Muscle layer of colon (tissue), 2 donors: ENCODE results near the gene METTL6.
"Not testable (repeated sequence)": the region's sequence is repeated elsewhere in the genome, so short reads cannot be mapped to it uniquely, and the experiment has no call there.

Experiments
- H3K27ac ChIP-seq: one replicate; pipeline ENCODE4 v1.7.0; 2013; ENCODE audit warnings: low read depth, mild to moderate bottlenecking, low read length, moderate library complexity
- H3K27me3 ChIP-seq, 2 donors: one replicate each; pipeline ENCODE4 v1.7.0; 2013; ENCODE audit warnings: low read length in 2 of 2, mild to moderate bottlenecking in 2 of 2; ENCODE audit not compliant: insufficient read depth in 2 of 2, control insufficient read depth in 1 of 2
- H3K36me3 ChIP-seq: one replicate; pipeline ENCODE4 v1.7.0; 2013; ENCODE audit warnings: mild to moderate bottlenecking, low read length; ENCODE audit not compliant: insufficient read depth
- H3K4me1 ChIP-seq: one replicate; pipeline ENCODE4 v1.7.0; 2013; ENCODE audit warnings: mild to moderate bottlenecking, low read length; ENCODE audit not compliant: insufficient read depth
- H3K4me3 ChIP-seq, 2 donors: one replicate each; pipeline ENCODE4 v1.7.0; 2013; ENCODE audit warnings: low read length in 2 of 2, low read depth in 1 of 2, mild to moderate bottlenecking in 1 of 2, moderate library complexity in 1 of 2
- H3K9ac ChIP-seq: one replicate; pipeline ENCODE4 v1.7.0; 2013; ENCODE audit warnings: low read length
- H3K9me3 ChIP-seq: one replicate; pipeline ENCODE4 v1.7.0; 2013; ENCODE audit warnings: mild to moderate bottlenecking, low read length
- donor health status: abdominal sarcoma.
- donor health status: Adenocarcinoma of cecum.

METTL6 gene

GRCh38 chr3:15458212-15458780, 31.0 kb upstream of the METTL6 start:
- Histone ChIP-seq H3K4me1 (no peaks in the 10 kb centered on the region), H3K27ac (no peak overlapping the region), H3K9me3 (no peaks in the 10 kb centered on the region), H3K4me3 (no peak overlapping the region), H3K9ac (no peak overlapping the region), H3K36me3 (no peaks in the 10 kb centered on the region), H3K27me3 (no peaks in the 10 kb centered on the region)

DNA sequence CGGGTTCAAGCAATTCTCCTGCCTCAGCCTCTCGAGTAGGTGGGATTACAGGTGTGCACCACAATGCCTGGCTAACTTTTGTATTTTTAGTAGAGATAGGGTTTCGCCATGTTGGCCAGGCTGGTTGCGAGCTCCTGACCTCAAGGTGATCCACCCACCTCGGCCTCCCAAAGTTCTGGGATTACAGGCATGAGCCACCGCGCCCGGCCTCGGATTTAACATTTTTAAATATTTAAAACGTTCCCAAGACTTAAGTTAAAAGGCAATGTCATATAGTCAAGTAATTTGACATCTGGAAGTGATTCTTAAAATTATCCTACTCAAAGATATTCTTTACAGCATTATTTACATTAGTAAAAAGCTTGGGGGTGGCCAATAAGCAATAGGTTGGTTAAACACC, 29.6 kb upstream of the METTL6 start:
- not testable (repeated sequence) for H3K9me3 ChIP-seq, H3K4me1 ChIP-seq, H3K4me3 ChIP-seq, H3K27ac ChIP-seq, H3K9ac ChIP-seq, H3K27me3 ChIP-seq, H3K36me3 ChIP-seq

DNA sequence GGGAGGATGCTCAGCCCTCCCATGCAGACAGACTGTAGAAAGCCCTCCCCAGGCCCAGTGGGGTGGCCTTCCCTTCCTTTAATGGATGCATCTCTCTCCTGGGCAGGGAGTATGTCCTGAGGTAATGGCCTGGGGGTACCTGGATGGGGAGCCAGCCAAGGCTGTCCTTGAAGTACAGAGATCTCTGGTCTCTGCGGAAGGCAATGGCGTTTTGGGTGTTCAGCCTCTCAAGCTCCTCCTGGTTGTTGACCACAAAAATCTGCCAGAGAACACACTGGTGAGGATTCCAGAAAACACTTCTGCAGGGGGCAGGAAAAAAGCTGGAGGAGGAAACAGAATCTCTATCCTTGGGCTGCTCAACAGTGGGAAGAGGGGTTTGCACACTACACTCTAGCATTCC, 29.0 kb upstream of the METTL6 start:
- no peak overlapping the region for H3K27ac ChIP-seq
- no peak overlapping the region for H3K4me3 ChIP-seq
- H3K4me1 ChIP-seq = no peaks in the 10 kb centered on the region
- peaks cover 2% of the 10 kb centered on the region for H3K36me3 ChIP-seq
- H3K9me3 ChIP-seq = no peaks in the 10 kb centered on the region
- no peaks in the 10 kb centered on the region for H3K27me3 ChIP-seq
- no peak overlapping the region for H3K9ac ChIP-seq

GRCh38 chr3:15455756-15456155, 28.4 kb upstream of the METTL6 start:
- Histone ChIP-seq H3K9ac (no peak overlapping the region), H3K27me3 (no peaks in the 10 kb centered on the region), H3K4me1 (no peaks in the 10 kb centered on the region), H3K4me3 (no peak overlapping the region), H3K36me3 (peaks cover 6% of the 10 kb centered on the region), H3K27ac (no peak overlapping the region), H3K9me3 (no peaks in the 10 kb centered on the region)

DNA sequence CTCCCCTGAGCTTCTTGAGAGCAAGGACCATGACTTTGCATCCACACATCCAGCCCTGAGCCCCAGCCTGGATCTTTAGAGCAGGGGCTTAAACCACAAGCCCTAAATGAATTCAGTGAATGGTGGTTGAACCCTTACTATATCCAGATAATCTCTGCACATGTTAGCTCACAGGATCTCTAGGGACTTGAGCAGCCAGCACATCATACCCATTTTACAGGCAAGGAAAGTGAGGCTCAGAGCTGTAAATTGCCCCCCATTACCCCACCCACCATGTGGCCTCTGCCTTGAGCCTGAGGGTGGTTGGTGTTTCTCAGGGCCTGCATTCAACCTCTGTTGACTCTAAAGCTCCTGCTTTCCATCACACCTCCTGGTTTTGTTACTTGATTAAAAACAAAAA, 27.6 kb upstream of the METTL6 start:
- H3K27me3 ChIP-seq = no peaks in the 10 kb centered on the region
- no peaks in the 10 kb centered on the region for H3K4me1 ChIP-seq
- H3K27ac ChIP-seq = no peak overlapping the region
- peaks cover 11% of the 10 kb centered on the region for H3K36me3 ChIP-seq
- no peak overlapping the region for H3K4me3 ChIP-seq
- H3K9me3 ChIP-seq = no peaks in the 10 kb centered on the region
- no peak overlapping the region for H3K9ac ChIP-seq

- no peaks in the 10 kb centered on the region for H3K4me1 ChIP-seq
- no peaks in the 10 kb centered on the region for H3K27me3 ChIP-seq
- H3K9me3 ChIP-seq = no peaks in the 10 kb centered on the region
- no peak overlapping the region for H3K9ac ChIP-seq
- no peak overlapping the region for H3K27ac ChIP-seq
- peaks cover 11% of the 10 kb centered on the region for H3K36me3 ChIP-seq
- H3K4me3 ChIP-seq = no peak overlapping the region
These were observed 26.8 kb upstream of the METTL6 start for GRCh38 chr3:15453991-15454625.

DNA sequence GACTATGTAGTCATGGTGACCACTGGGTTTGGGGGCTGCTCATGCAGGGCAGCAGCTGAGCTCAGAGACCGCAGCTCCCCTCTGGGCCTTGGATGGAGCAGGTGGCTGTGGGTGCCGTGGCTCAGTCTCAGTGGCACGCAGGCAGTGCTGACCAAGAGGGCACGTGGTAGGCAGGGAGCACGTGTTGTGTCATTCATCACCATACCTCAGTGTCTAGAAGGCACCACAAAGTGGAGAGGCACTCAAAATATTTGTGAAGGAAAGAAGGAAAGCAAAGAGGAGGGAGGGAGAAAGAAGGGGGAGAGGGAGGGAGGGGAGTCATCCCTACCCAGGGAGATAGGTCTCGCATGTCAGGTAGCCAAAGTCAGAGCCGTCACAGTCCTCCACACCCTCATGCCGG, 26.2 kb upstream of the METTL6 start:
- no peak overlapping the region for H3K27ac ChIP-seq
- peaks cover 11% of the 10 kb centered on the region for H3K36me3 ChIP-seq
- H3K27me3 ChIP-seq = no peaks in the 10 kb centered on the region
- H3K9ac ChIP-seq = no peak overlapping the region
- no peaks in the 10 kb centered on the region for H3K9me3 ChIP-seq
- H3K4me3 ChIP-seq = no peak overlapping the region
- H3K4me1 ChIP-seq = no peaks in the 10 kb centered on the region

GRCh38 chr3:15452961-15453360, 25.6 kb upstream of the METTL6 start:
- peaks cover 11% of the 10 kb centered on the region for H3K36me3 ChIP-seq

GRCh38 chr3:15452156-15452555, 24.8 kb upstream of the METTL6 start:
- H3K36me3 ChIP-seq = peaks cover 11% of the 10 kb centered on the region
- H3K27me3 ChIP-seq = no peaks in the 10 kb centered on the region
- no peak overlapping the region for H3K4me3 ChIP-seq
- H3K9ac ChIP-seq = no peak overlapping the region
- no peaks in the 10 kb centered on the region for H3K4me1 ChIP-seq
- H3K9me3 ChIP-seq = no peaks in the 10 kb centered on the region
- H3K27ac ChIP-seq = no peak overlapping the region

More at GRCh38 chr3:15452961-15453360, 25.6 kb upstream of the METTL6 start:
- no peaks in the 10 kb centered on the region for H3K27me3 ChIP-seq
- no peak overlapping the region for H3K4me3 ChIP-seq
- no peak overlapping the region for H3K9ac ChIP-seq
- no peak overlapping the region for H3K27ac ChIP-seq
- H3K4me1 ChIP-seq = no peaks in the 10 kb centered on the region
- H3K9me3 ChIP-seq = no peaks in the 10 kb centered on the region

- Histone ChIP-seq H3K9ac (no peak overlapping the region), H3K27me3 (no peaks in the 10 kb centered on the region)
These were observed 24.1 kb upstream of the METTL6 start for GRCh38 chr3:15451216-15452113.

GRCh38 chr3:15450438-15451215, 23.3 kb upstream of the METTL6 start:
- H3K4me1 ChIP-seq = no peaks in the 10 kb centered on the region
- no peaks in the 10 kb centered on the region for H3K9me3 ChIP-seq
- H3K27me3 ChIP-seq = no peaks in the 10 kb centered on the region
- no peak overlapping the region for H3K9ac ChIP-seq
- H3K36me3 ChIP-seq = peaks cover 11% of the 10 kb centered on the region
- no peak overlapping the region for H3K4me3 ChIP-seq
- H3K27ac ChIP-seq = no peak overlapping the region

More at GRCh38 chr3:15451216-15452113, 24.1 kb upstream of the METTL6 start:
- H3K36me3 ChIP-seq = peaks cover 11% of the 10 kb centered on the region
- no peaks in the 10 kb centered on the region for H3K9me3 ChIP-seq
- no peaks in the 10 kb centered on the region for H3K4me1 ChIP-seq
- no peak overlapping the region for H3K27ac ChIP-seq
- no peak overlapping the region for H3K4me3 ChIP-seq
